ENCODE data around the gene LRRTM4.
"Not testable (repeated sequence)": the region's sequence is repeated elsewhere in the genome, so short reads cannot be mapped to it uniquely, and the experiment has no call there.

LRRTM4 gene

DNA sequence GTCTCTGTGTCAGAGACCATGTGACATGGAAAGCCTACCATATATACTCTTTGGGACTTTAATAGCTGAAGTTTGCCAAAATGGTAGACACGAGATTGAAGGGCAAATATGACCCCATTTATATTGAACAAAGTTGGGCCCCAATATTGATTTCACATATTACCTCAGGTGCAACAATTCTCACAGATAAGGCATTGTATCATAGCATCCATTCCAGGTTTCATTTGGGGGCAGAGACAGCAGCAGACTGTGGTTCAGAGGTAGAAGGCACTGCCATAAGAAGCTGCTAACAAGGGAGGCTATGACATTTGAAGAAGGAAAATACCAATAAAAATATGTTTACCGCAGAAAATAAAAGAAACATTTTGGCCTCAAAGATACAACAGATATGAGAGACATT lies 419.2 kb downstream of the LRRTM4 start:
- TF ChIP-seq, protein P1, sequence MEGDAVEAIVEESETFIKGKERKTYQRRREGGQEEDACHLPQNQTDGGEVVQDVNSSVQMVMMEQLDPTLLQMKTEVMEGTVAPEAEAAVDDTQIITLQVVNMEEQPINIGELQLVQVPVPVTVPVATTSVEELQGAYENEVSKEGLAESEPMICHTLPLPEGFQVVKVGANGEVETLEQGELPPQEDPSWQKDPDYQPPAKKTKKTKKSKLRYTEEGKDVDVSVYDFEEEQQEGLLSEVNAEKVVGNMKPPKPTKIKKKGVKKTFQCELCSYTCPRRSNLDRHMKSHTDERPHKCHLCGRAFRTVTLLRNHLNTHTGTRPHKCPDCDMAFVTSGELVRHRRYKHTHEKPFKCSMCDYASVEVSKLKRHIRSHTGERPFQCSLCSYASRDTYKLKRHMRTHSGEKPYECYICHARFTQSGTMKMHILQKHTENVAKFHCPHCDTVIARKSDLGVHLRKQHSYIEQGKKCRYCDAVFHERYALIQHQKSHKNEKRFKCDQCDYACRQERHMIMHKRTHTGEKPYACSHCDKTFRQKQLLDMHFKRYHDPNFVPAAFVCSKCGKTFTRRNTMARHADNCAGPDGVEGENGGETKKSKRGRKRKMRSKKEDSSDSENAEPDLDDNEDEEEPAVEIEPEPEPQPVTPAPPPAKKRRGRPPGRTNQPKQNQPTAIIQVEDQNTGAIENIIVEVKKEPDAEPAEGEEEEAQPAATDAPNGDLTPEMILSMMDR (IDR thresholded peaks at IDR 0.05; ENCODE audit: insufficient read depth, low read depth, low read length, missing control alignments): no peak
- DNase-seq (ENCODE audit: low read depth): no peak
- no peak overlapping the region for H3K4me3 ChIP-seq (ENCODE audit: low read length)

DNA sequence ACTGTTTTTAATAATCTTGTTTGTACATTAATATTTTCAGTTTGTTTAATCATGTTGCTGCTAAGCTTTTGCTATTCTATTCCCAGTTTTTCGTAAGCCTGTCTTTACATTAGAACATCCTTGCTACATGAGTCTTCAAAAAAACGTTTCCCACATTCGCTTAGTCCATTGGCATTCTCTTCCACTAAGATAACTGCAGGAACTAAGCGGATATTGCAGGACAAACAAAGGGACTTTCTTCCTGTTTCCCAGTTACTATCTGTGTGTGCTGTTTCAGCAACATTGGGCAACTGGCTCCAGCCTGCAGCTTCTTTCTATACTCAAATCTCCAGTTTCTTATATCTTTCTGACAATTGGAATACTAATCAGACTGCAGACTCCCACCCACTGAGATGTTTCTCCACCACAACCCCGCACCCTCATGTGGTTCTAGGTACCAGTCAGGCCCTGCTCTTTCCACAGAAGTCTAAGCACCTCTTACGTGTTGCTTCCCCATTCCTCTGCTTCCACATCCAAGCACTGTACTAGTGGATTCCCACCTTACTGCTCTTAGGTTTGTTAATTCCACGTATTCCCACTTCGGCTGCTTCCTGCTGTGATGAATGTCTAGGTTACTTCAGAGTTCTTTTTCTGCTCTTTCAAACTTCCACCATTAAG lies 420.3 kb downstream of the LRRTM4 start:
- DNase-seq (ENCODE audit: low read depth): no peak
- TF ChIP-seq, protein P1 (IDR thresholded peaks at IDR 0.05; ENCODE audit: insufficient read depth, low read depth, low read length, missing control alignments): no peak
- H3K4me3 ChIP-seq (ENCODE audit: low read length): no peak overlapping the region

DNA sequence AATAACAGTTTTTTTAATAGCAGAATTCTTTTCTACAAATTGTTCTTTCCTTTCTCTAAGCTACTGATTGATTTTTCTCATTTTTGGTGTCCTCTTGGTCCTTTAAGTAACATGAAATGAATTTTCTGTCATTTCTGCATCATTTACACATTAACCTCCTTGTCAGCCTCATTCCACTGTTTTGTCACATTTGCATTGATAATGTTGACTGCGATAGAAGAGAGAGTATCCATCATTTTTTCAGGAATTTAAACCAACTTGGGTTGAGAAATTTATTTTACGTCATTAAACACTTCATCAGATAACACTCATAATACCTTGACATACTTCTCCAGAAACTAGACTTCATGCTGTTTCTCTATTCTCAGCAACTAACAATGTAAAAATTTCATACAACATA lies 422.2 kb downstream of the LRRTM4 start:
- no peak overlapping the region for H3K4me3 ChIP-seq (ENCODE audit: low read length)
- no peak for DNase-seq (ENCODE audit: low read depth)
- TF ChIP-seq, protein P1 (IDR thresholded peaks at IDR 0.05; ENCODE audit: insufficient read depth, low read depth, low read length, missing control alignments): no peak

DNA sequence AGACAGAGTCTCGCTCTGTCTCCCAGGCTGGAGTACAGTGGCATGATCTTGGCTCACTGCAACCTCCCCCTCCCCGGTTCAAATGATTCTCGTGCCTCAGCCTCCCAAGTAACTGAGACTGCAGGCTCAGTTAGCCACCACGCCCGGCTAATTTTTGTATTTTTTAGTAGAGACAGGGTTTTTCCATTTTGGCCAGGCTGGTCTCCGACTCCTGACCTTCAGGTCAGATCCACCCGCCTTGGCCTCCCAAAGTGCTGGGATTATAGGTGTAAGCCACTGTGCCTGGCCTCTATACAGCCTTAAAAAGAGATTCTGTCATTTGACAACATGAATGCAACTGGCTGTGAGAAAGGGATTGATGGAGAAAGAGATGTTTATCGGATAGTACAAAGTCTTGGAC lies 426.7 kb downstream of the LRRTM4 start:
- DNase-seq (ENCODE audit: low read depth); H3K4me3 ChIP-seq (ENCODE audit: low read length): not testable (repeated sequence)

DNA sequence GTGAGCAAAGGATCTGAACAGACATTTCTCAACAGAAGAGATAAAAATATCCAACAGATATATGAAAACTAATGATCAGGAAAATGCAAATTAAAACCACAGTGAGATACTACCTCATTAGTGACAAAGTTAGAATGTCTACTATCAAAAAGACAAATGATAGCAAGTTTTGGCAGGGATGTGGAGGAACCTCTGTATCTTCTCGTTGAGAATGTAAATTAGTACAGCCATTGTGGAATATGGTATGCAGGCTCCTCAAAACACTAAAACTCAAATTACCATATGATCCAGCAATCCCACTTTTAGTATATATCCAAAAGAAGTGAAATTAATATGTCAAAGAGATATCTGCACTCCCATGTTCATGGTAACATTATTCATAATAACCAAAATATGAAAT lies 427.1 kb downstream of the LRRTM4 start:
- TF ChIP-seq, protein P1 (IDR thresholded peaks at IDR 0.05; ENCODE audit: insufficient read depth, low read depth, low read length, missing control alignments): no peak
- no peak overlapping the region for H3K4me3 ChIP-seq (ENCODE audit: low read length)
- no peak for DNase-seq (ENCODE audit: low read depth)

DNA sequence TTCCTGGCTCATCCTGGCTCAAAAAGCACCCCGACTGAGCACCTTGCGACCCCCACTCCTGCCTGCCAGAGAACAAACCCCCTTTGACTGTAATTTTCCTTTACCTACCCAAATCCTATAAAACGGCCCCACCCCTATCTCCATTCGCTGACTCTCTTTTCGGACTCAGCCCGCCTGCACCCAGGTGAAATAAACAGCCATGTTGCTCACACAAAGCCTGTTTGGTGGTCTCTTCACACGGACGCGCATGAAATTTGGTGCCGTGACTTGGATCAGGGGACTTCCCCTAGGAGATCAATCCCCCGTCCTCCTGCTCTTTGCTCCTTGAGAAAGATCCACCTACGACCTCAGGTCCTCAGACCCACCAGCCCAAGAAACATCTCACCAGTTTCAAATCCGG lies 433.8 kb downstream of the LRRTM4 start:
- H3K4me3 ChIP-seq (ENCODE audit: low read length); DNase-seq (ENCODE audit: low read depth): not testable (repeated sequence)

DNA sequence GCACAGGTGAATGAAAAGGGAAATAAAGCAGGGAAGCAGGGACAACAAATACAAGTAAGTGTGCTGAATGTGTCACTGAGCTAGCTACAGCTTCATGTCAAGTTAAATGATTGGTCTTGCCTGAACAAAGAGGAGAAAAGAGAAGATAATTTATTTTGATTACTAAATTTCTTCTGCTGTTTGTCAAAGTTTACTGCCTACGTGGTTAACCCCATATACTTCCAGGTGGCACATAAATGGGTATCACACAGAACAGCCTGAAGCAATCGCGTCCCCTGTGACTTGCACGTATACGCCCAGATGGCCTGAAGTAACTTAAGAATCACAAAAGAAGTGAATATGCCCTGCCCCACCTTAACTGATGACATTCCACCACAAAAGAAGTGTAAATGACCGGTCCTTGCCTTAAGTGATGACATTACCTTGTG lies 434.2 kb downstream of the LRRTM4 start:
- no peak overlapping the region for H3K4me3 ChIP-seq (ENCODE audit: low read length)
- DNase-seq (ENCODE audit: low read depth): no peak
- TF ChIP-seq, protein P1 (IDR thresholded peaks at IDR 0.05; ENCODE audit: insufficient read depth, low read depth, low read length, missing control alignments): no peak

DNA sequence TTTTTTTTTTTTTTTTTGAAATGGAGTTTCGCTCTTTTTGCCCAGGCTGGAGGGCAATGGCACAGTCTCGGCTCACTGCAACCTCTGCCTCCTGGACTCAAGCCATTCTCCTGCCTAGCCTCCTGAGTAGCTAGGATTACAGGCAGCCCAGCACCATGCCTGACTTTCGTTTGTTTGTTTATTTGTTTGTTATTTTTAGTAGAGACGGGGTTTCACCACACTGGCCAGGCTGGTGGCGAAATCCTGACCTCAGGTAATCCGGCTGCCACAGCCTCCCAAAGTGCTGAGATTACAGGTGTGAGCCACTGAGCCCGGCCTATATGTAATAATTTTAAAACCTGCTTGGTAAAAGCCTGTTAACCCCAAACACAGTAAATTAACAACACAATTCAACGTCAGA lies 435.7 kb downstream of the LRRTM4 start:
- TF ChIP-seq, protein P1 (IDR thresholded peaks at IDR 0.05; ENCODE audit: insufficient read depth, low read depth, low read length, missing control alignments): no peak

More for the DNA sequence above, 435.7 kb downstream of the LRRTM4 start:
- no peak for DNase-seq (ENCODE audit: low read depth)
- no peak overlapping the region for H3K4me3 ChIP-seq (ENCODE audit: low read length)

All from epithelial cell of esophagus (primary cell).